Fibroblast of peridontal ligament (primary cell): Measurements from ENCODE around the gene TIMP2.
"Not testable (repeated sequence)": the region's sequence is repeated elsewhere in the genome, so short reads cannot be mapped to it uniquely, and the experiment has no call there.

Experiments
- DNase-seq: peaks from one replicate; pipeline ENCODE4 v3.0.0-alpha.2; 2010; ENCODE audit errors: extremely low read depth

TIMP2 gene

GRCh38 chr17:78890096-78890495 lies 35.1 kb downstream of the TIMP2 start:
- not testable (repeated sequence) for DNase-seq

GRCh38 chr17:78889531-78889930 lies 35.7 kb downstream of the TIMP2 start:
- DNase-seq = no peak

DNA sequence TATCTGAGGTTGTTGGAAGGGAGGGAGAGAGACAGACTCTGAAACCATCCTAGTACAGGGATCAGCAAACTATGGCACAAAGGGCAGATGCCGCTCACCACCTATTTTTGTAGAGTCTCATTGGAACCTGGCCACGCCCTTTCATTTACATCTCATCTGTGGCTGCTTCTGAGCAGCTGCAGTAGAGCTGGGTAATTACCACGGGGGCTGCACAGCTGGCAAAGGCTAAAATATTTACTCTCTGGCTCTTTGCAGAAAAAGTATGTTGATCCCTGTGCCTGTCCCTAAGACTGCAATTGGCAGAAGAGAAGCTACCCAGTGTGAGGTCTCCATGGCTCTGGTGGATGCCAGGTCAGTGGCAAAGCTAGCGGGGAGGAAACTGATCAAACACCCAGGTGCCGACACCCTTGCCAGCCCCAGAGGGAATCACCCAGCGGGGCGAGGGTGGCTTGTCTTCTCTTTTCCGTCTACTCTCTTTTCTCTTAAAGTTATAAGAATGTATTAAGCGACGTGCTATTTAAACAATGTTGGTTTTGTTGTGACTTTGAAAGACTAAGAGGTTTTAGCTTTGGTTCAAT lies 36.2 kb downstream of the TIMP2 start:
- DNase-seq = no peak

DNA sequence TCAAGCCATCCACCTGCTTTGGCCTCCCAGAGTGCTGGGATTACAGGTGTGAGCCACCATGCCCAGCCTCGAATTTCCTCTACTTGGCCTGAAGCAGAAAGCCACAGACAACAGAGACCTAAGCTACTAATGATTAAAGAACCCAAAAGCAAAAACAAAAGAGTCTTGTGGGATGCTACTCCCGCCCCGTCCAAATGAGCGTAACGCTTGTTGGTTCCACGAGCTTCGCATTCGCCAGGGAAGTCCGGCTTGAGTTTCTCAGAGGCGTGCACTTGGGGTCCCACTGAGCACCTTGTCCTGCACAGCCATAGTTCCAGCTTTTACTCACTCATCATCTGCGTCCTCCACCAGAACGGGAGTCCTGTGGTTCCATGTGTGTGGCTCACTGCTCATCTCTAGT lies 38.2 kb downstream of the TIMP2 start:
- DNase-seq = no peak

DNA sequence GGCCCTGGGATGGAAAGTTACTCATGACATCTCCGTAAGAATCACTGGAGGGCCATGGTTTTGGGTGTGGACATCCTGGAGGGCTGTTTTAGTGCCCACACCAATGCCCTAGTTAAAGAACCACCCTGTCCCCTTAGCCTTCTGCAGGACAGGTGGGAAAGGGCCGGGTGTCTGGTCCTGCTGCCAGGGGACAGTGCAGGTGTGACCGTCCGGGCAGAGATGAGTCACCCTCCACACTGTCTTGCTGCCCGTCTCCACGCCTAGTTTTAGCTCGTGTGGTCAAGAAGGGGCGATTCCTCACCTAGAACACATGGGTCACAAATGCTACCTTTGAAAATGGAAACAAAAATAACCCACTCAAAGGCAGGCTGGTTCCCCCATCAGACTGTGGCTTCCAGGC lies 39.2 kb downstream of the TIMP2 start:
- no peak for DNase-seq

- no peak for DNase-seq
These were observed 40.1 kb downstream of the TIMP2 start for GRCh38 chr17:78884876-78885667.

GRCh38 chr17:78884148-78884825 lies 40.9 kb downstream of the TIMP2 start:
- DNase-seq = no peak

- DNase-seq = peak; percentile 97
These were observed 41.6 kb downstream of the TIMP2 start for GRCh38 chr17:78883533-78884131.

- peak; percentile 68 for DNase-seq
These were observed 42.1 kb downstream of the TIMP2 start for GRCh38 chr17:78883089-78883532.

GRCh38 chr17:78882540-78883088 lies 42.6 kb downstream of the TIMP2 start:
- peak; percentile 87 for DNase-seq

- DNase-seq = peak; percentile 95
These were observed 45.5 kb downstream of the TIMP2 start for GRCh38 chr17:78879635-78880186.

DNA sequence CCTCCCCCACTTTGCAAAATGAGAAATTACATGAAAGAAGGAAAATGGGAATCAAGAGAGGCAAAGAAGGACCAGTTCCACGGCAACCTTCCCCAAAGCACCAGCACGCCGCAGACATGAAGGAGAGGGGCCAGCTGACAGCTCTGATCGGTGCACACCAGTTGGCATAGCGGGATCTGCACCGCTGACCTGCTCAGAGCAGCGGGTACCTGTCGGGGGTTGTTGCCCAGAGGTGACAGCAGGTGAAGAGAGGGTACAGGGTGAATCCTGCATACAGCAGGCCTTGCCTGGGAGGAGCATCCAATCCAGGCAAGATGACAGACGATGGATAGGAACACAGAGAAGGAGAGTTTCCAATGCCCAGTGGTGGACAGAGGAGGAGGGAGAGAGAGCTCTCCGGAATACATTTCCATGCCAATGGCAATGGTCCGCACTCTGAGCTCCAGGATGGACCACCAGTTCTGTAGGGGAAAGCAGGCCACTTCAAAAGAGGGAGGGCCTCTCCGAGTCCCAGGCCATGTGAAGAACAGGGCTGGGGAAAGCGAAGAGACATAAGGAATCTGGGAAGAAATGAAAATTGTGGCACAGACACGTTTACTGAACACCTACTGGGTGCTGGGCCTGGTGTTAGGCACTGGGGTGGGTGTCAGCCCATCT lies 46.2 kb downstream of the TIMP2 start:
- DNase-seq = no peak

DNA sequence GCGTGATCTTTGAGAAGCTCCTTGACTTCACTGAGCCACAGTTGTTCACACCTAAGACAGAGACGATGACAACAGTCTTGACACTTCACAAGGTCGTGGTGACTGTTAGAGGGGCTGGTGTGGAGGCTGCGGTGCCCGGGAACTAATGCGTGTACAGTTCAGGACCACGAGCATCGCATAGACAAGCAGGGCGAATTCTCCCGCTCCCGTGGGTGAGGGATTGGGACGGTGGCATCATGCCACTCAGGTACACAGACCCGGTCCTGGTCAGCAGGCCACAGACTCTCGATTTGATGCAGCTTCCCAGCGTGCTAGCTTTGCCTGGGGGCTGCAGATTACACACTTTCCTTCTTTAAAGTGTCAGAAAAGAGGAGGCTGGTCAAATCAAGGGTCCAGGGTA lies 46.9 kb downstream of the TIMP2 start:
- no peak for DNase-seq

DNA sequence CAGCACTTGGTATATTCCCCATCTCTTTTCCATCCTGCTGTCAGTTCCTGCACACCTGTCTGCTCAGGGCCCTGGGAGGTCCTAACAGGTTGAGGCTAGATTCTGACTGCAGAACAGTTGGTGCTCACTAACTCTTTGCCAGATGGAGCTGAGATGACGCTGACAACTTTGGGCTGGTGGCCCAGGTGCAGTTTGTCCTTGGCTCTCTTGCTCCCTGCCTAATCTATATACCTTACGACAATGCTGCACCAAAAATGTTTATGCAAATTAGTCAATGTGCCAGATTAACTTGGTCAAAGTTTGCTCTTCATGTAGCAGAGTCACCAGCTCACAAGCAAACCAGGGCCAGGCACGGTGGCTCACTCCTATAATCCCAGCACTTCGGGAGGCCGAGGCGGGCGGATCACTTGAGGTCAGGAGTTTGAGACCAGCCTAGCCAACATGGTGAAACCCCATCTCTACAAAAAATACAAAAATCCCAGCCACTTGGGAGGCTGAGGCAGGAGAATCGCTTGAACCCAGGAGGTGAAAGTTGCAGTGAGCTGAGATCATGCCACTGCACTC lies 48.2 kb downstream of the TIMP2 start:
- not testable (repeated sequence) for DNase-seq

- no peak for DNase-seq
These were observed 49.0 kb downstream of the TIMP2 start for GRCh38 chr17:78876094-78876597.

DNA sequence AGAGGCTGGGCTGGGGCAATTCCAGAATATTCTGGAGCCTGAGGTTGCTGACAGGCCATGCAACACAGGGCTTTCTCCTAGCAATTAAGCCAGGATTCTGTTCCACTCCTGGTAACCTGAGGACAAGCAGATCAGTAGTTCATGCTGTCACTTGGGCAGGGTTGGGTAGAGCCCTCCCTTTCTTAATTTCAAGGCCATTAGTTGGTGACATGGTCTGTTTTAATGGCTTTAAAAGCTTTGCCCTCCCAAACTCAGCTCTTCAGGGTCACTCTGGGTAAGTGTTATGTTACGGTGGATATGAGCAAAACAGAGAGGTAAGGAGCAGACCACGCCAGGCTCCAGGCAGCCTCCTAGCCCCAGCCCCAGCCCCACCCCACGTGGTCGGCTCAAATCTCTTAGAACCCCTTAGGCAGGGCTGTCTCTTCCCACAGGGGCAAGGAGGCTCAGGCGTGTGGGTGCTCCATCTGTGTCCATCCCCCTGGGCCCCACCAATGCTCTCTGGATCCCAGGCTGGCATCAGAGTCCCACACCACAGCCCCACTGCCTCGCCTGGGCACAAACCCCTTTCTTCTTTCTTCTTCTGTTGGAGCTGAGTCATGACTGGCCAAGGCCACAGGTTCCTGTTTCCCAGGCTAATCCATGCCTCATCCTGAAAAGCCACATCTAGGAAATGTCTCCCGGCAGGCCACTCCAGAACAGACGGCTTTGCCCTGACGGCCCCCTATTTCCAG lies 49.7 kb downstream of the TIMP2 start:
- no peak for DNase-seq

- DNase-seq = peak; percentile 52
These were observed 51.5 kb downstream of the TIMP2 start for GRCh38 chr17:78873519-78874340.

GRCh38 chr17:78872486-78872885 lies 52.7 kb downstream of the TIMP2 start:
- no peak for DNase-seq

GRCh38 chr17:78870621-78871020 lies 54.6 kb downstream of the TIMP2 start:
- DNase-seq = no peak
